ENCODE data around the gene SYNPO. TPM values are rescaled to one million over a fixed set of nuclear protein-coding genes. Genes with fewer than 3 reads are reported as not detected.

Gene SYNPO
- total and polyA plus RNA-seq, 4 donors = 10.3 to 111 (median 42.4) TPM

DNA sequence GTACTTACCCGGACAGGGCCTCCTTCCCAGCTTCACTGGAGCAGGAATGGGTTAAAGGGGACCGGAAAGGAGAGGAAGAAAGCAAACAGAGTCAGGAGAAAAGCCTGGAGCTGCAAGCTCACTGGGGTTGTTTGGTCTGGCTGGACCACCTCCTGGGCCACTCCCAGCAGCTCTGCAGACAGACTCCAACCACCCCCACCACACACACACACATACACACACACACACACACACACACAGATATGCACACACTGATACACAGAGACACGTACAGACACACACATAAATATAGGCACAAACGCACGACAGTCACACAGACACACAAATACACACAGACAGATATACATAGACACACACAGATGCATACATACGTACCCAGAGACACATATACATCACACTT lies 34.9 kb upstream of the SYNPO start:
- peaks cover 4 to 34% (median 8%) of the 10 kb centered on the region in 5 donors for H3K4me1 ChIP-seq (ENCODE audit: control insufficient read depth in 5 of 5, insufficient read depth in 5 of 5, low read length in 5 of 5)
- no peak overlapping the region for H3K4me3 ChIP-seq
- ATAC-seq (ENCODE audit: insufficient read depth, low FRiP score) (no peak), DNase-seq (peak; percentile 42 to 70 (median 48))
- no peak overlapping the region for H3K9ac ChIP-seq (ENCODE audit: insufficient read depth in 1 of 2, low read length in 2 of 2)
- TF ChIP-seq CTCF (IDR thresholded peaks at IDR 0.05; ENCODE audit: control extremely low read depth, extremely low read depth) = no peak
- WGBS, 2 donors = 66 to 86% methylated on average over 6 of the region's 6 CpGs
- no peaks in the 10 kb centered on the region for H3K9me3 ChIP-seq (ENCODE audit: control insufficient read depth in 4 of 4, insufficient read depth in 3 of 4, low read length in 3 of 4)
- H3K27me3 ChIP-seq (ENCODE audit: control insufficient read depth in 3 of 3, insufficient read depth in 3 of 3, low read length in 2 of 3) = no peaks in the 10 kb centered on the region
- no peaks in the 10 kb centered on the region for H3K36me3 ChIP-seq (ENCODE audit: control insufficient read depth in 4 of 4, insufficient read depth in 4 of 4, low read length in 4 of 4)
- no peak overlapping the region for H3K27ac ChIP-seq (ENCODE audit: low read depth in 1 of 2, low read length in 1 of 2)

DNA sequence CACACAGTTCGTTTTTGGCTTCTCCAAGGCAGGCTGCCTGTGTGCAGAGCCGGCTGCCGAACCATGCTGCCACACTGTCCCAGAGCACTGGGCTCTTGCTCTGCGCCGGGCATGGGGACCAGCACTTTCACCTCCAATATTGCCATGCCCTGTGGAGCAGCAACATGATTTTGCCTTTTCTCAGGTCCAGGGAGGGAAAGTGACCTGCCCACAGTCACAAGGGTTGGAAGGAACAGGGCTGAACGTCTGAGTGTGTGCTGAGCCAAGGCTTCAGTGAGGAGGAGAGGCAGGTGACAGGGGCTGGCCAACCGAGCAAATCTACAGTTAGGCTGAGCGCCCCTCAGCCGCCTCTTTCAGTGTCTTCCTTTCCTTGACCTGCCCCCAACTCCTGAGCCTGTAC lies 34.0 kb upstream of the SYNPO start:
- Histone ChIP-seq H3K4me1 (ENCODE audit: control insufficient read depth in 5 of 5, insufficient read depth in 5 of 5, low read length in 5 of 5) (peaks cover 6 to 27% (median 7%) of the 10 kb centered on the region in 5 donors), H3K4me3 (no peak overlapping the region), H3K27ac (ENCODE audit: low read depth in 1 of 2, low read length in 1 of 2) (no peak overlapping the region), H3K36me3 (ENCODE audit: control insufficient read depth in 4 of 4, insufficient read depth in 4 of 4, low read length in 4 of 4) (no peaks in the 10 kb centered on the region), H3K27me3 (ENCODE audit: control insufficient read depth in 3 of 3, insufficient read depth in 3 of 3, low read length in 2 of 3) (no peaks in the 10 kb centered on the region), H3K9me3 (ENCODE audit: control insufficient read depth in 4 of 4, insufficient read depth in 3 of 4, low read length in 3 of 4) (no peaks in the 10 kb centered on the region), H3K9ac (ENCODE audit: insufficient read depth in 1 of 2, low read length in 2 of 2) (no peak overlapping the region)
- 83 to 88% methylated on average over 9 of the region's 9 CpGs for WGBS, 2 donors
- no peak for ATAC-seq (ENCODE audit: insufficient read depth, low FRiP score)
- no peak for DNase-seq
- TF ChIP-seq CTCF (IDR thresholded peaks at IDR 0.05; ENCODE audit: control extremely low read depth, extremely low read depth) = no peak

DNA sequence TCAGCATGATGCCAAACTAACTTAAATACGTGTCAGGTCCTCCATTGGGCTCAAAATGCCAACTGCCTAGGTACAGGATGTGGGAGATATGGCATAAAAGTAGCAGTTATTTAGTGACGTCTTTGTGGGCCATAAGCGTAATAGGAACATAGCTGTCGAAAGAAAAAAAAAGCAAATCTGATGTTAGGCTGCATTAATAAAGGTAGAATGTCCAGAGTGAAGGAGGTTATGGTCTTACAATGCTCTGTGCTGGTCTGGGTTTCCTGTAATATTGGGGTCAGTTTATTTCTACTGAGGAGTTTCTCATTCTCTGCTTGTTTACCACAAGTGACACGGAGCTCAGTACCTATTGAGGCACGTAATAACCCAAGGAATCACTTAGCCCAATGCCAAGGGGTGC lies 33.4 kb upstream of the SYNPO start:
- H3K4me3 ChIP-seq = no peak overlapping the region
- no peak for DNase-seq
- peaks cover 3 to 21% (median 13%) of the 10 kb centered on the region in 5 donors for H3K4me1 ChIP-seq (ENCODE audit: control insufficient read depth in 5 of 5, insufficient read depth in 5 of 5, low read length in 5 of 5)
- no peak for ATAC-seq (ENCODE audit: insufficient read depth, low FRiP score)
- H3K9me3 ChIP-seq (ENCODE audit: control insufficient read depth in 4 of 4, insufficient read depth in 3 of 4, low read length in 3 of 4) = no peaks in the 10 kb centered on the region
- no peak overlapping the region for H3K27ac ChIP-seq (ENCODE audit: low read depth in 1 of 2, low read length in 1 of 2)
- no peaks in the 10 kb centered on the region for H3K27me3 ChIP-seq (ENCODE audit: control insufficient read depth in 3 of 3, insufficient read depth in 3 of 3, low read length in 2 of 3)
- H3K9ac ChIP-seq (ENCODE audit: insufficient read depth in 1 of 2, low read length in 2 of 2) = no peak overlapping the region
- H3K36me3 ChIP-seq (ENCODE audit: control insufficient read depth in 4 of 4, insufficient read depth in 4 of 4, low read length in 4 of 4) = no peaks in the 10 kb centered on the region
- 91 to 93% methylated on average over 6 of the region's 6 CpGs for WGBS, 2 donors
- TF ChIP-seq CTCF (IDR thresholded peaks at IDR 0.05; ENCODE audit: control extremely low read depth, extremely low read depth) = no peak

DNA sequence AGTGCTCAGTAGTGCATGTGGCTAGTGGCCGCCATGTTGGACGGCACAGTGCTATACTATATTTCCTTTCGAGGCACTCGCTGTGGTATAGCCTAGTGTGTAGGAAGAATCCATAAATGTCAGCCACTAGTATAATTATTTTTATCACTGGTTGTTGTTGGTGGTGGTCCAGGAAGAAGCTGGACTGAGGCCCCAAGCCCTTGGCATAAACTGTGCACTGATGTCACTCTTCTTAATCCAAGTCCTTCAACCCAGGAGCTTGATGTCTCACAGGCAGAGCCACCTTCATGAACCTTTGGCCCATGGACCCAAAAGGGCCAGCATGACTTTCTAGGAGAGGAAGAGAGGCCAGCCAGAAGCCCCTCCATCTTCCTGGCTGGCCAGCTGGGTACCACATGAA lies 32.5 kb upstream of the SYNPO start:
- Histone ChIP-seq H3K27me3 (ENCODE audit: control insufficient read depth in 3 of 3, insufficient read depth in 3 of 3, low read length in 2 of 3) (no peaks in the 10 kb centered on the region), H3K4me3 (no peak overlapping the region), H3K4me1 (ENCODE audit: control insufficient read depth in 5 of 5, insufficient read depth in 5 of 5, low read length in 5 of 5) (peaks cover 9 to 19% (median 14%) of the 10 kb centered on the region in 5 donors), H3K9ac (ENCODE audit: insufficient read depth in 1 of 2, low read length in 2 of 2) (no peak overlapping the region), H3K36me3 (ENCODE audit: control insufficient read depth in 4 of 4, insufficient read depth in 4 of 4, low read length in 4 of 4) (no peaks in the 10 kb centered on the region), H3K9me3 (ENCODE audit: control insufficient read depth in 4 of 4, insufficient read depth in 3 of 4, low read length in 3 of 4) (no peaks in the 10 kb centered on the region), H3K27ac (ENCODE audit: low read depth in 1 of 2, low read length in 1 of 2) (no peak overlapping the region)
- DNase-seq (no peak), ATAC-seq (ENCODE audit: insufficient read depth, low FRiP score) (no peak)
- no peak for TF ChIP-seq CTCF (IDR thresholded peaks at IDR 0.05; ENCODE audit: control extremely low read depth, extremely low read depth)
- WGBS, 2 donors = 93 to 95% methylated on average over 4 of the region's 4 CpGs

All from lung (tissue), 12 donors.